A673 (cell line): ENCODE data around the gene EDIL3.

Experiments used
- CTCF ChIP-seq: fragments of 300-800, 200-600 bp; sonication (generic); conservative IDR thresholded peaks from 2 replicates; pipeline ENCODE4 v1.5.1; 2017; ENCODE audit warnings: low read depth, mild to moderate bottlenecking, antibody characterized with exemption, low read length, moderate library complexity, mixed read lengths
- EZH2 ChIP-seq: fragments of 200-600 bp; sonication (generic); IDR thresholded peaks from 2 replicates; pipeline ENCODE4 v1.6.1; 2017; ENCODE audit warnings: borderline replicate concordance, low read depth, mild to moderate bottlenecking, mixed read lengths, antibody characterized with exemption, low read length; ENCODE audit not compliant: poor library complexity, severe bottlenecking

DNA sequence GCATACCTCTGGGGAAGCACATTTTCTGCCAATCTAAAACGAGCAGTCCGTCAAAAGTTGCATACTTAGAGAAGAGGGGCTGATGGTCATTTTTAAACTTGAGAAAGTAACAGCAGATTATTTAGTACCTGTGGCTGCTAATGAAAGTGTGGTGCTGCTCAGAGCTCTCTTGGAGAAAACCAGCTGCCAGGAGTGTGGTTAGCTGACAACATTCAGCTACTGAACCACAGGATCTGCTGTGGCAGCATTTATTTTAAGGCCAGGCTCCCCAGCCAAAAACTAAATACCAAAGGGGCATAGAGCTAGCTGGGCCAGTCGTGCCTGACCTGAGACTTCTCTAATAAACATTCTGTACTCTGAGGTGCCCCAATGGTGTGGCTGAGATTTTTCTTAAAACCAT, 203.6 kb downstream of the EDIL3 start:
- TF ChIP-seq CTCF (no peak), EZH2 (no peak)
